SU-DHL-6 (cell line): ENCODE results near the gene IL4R.

Experiments
- CTCF ChIP-seq: fragments of 200-600 bp; sonication (generic); IDR thresholded peaks from one replicate; pipeline ENCODE4 v1.5.1; 2017; ENCODE audit warnings: antibody characterized with exemption, mild to moderate bottlenecking, low read length, moderate library complexity; ENCODE audit not compliant: insufficient read depth, poor library complexity, severe bottlenecking
- EZH2phosphoT487 ChIP-seq: fragments of 200-600 bp; sonication (generic), shearing (Covaris generic); conservative IDR thresholded peaks from 2 replicates; pipeline ENCODE4 v1.6.1; 2018; ENCODE audit warnings: mild to moderate bottlenecking, antibody characterized with exemption, low read length, moderate library complexity, mixed read lengths

- TF ChIP-seq CTCF (no peak), EZH2phosphoT487 (no peak)
Observed at GRCh38 chr16:27281243-27281642, 32.5 kb upstream of the IL4R start.
